DOHH2 (cell line): ENCODE data around the gene FKBP5.
A peak's percentile ranks its signal among the peaks of the same experiment; 100 is the strongest.

Experiments
- H3F3A ChIP-seq: fragments of 200-600 bp; sonication (generic), shearing (Covaris generic); 2 replicates; pipeline ENCODE4 v1.6.0; 2016; ENCODE audit warnings: antibody characterized with exemption, mild to moderate bottlenecking; ENCODE audit not compliant: control insufficient read depth, insufficient read depth
- H3K27ac ChIP-seq: fragments of 200-600 bp; sonication (generic); 2 replicates; pipeline ENCODE4 v1.5.1; 2014; ENCODE audit warnings: low read depth, mild to moderate bottlenecking, low read length, moderate library complexity
- H3K27me3 ChIP-seq: fragments of 200-600 bp; sonication (generic); 2 replicates; pipeline ENCODE4 v1.6.1; 2014; ENCODE audit warnings: mild to moderate bottlenecking, low read length, mixed read lengths; ENCODE audit not compliant: control insufficient read depth
- H3K36me3 ChIP-seq: fragments of 200-600 bp; sonication (generic); 2 replicates; pipeline ENCODE4 v1.6.1; 2014; ENCODE audit warnings: mild to moderate bottlenecking, low read length, moderate library complexity, mixed read lengths; ENCODE audit not compliant: control insufficient read depth
- H3K4me1 ChIP-seq: fragments of 200-600 bp; sonication (generic); 2 replicates; pipeline ENCODE4 v1.6.1; 2014; ENCODE audit warnings: mild to moderate bottlenecking, low read length, mixed read lengths; ENCODE audit not compliant: control insufficient read depth
- H3K4me2 ChIP-seq: fragments of 200-600 bp; sonication (generic); 2 replicates; pipeline ENCODE4 v1.6.0; 2014; ENCODE audit warnings: mild to moderate bottlenecking, low read length, moderate library complexity
- H3K4me3 ChIP-seq: fragments of 200-600 bp; sonication (generic); 2 replicates; pipeline ENCODE4 v1.5.1; 2014; ENCODE audit warnings: mild to moderate bottlenecking, low read length, mixed read lengths
- H3K79me2 ChIP-seq: fragments of 200-600 bp; sonication (generic); 2 replicates; pipeline ENCODE4 v1.6.1; 2014; ENCODE audit warnings: mild to moderate bottlenecking, low read length, mixed read lengths; ENCODE audit not compliant: control insufficient read depth
- H3K9me2 ChIP-seq: fragments of 200-600 bp; sonication (generic); replicated peaks from 2 replicates; pipeline ENCODE4 v1.6.1; 2014; ENCODE audit warnings: mild to moderate bottlenecking, low read length, mixed read lengths; ENCODE audit not compliant: control insufficient read depth
- H3K9me3 ChIP-seq: fragments of 200-600 bp; sonication (generic); 2 replicates; pipeline ENCODE4 v1.6.1; 2014; ENCODE audit warnings: antibody characterized with exemption, low read length, mixed read lengths; ENCODE audit not compliant: control insufficient read depth, insufficient read depth
- H4K20me1 ChIP-seq: fragments of 200-600 bp; sonication (generic); 2 replicates; pipeline ENCODE4 v1.6.0; 2014; ENCODE audit warnings: low read depth, mild to moderate bottlenecking, antibody characterized with exemption, low read length, moderate library complexity; ENCODE audit not compliant: control insufficient read depth, insufficient read depth
- EZH2phosphoT487 ChIP-seq: fragments of 200-600 bp; sonication (generic); IDR thresholded peaks from 2 replicates; pipeline ENCODE4 v1.6.1; 2017; ENCODE audit warnings: borderline replicate concordance, mild to moderate bottlenecking, antibody characterized with exemption, low read length, moderate library complexity, mixed read lengths
- TF ChIP-seq, protein P1 (sequence below): fragments of 200-600 bp; sonication (generic); IDR thresholded peaks from one replicate; pipeline ENCODE4 v1.5.1; 2014; ENCODE audit warnings: antibody characterized with exemption, mild to moderate bottlenecking, low read depth, low read length; ENCODE audit not compliant: poor library complexity, severe bottlenecking

FKBP5 gene

DNA sequence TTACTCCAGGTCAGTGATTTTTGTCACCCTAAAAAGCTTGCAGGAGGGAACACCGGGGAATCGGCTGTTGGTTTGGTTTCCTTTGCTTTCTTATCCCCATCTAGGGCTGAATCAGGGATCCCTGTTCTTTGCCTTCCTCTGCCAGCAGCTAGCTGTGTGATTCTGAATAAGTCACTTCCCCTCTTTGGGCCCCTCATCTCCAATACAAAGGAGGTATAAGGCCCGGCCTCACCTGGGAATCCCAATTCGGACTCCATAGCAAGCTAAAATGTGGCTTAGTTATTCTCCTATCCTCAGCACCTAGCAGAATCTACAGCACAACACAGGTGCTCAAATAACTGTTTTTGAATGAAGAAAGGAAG lies 29.6 kb upstream of the FKBP5 start:
- H3K4me2 ChIP-seq: peak overlapping the region; percentile 91

DNA sequence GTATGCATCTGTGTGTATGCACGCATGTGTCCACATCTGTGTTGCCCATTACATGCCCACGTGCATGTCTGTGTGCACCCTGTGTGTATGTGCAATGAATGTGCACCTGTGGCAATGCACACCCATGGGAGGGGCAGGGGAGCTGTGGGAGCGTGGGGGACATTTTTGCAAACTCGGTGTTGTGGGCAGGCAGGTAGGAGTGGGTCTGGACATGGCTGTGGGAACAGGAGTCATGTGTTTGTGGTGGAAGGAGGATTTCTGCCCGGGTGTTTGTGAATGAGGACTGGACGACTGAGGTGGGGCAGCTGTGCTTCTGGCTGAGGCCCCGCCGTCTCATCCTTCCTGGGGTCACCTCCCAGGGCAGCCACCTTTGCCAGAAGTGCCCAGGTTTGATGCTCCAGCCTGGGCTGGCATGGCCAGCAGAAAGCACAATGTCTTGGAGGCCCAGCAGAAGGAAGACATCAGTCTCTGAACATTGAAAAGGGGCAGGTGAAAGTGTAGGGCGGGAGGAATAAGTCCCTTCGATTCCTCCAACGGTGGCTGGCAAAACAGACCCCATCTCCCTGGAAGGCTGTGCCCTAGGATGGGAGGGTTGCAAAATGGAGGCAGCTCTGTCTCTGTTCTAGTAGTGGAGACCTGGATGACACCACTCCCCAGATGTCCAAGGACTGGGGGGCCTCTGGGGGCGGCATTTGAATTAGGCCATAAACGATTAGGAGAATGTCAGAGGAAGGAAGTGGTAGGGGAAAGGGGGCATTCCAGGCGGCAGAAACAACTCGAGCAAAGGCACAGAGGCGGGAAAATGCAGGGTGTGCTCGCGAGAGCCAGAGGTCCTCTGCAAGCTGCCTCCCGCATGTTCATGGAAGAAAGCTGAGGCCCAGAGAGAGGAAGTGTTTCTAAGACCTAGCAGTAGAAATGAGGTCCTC lies 29.0 kb upstream of the FKBP5 start:
- TF ChIP-seq EZH2phosphoT487: no peak
- TF ChIP-seq, protein P1, sequence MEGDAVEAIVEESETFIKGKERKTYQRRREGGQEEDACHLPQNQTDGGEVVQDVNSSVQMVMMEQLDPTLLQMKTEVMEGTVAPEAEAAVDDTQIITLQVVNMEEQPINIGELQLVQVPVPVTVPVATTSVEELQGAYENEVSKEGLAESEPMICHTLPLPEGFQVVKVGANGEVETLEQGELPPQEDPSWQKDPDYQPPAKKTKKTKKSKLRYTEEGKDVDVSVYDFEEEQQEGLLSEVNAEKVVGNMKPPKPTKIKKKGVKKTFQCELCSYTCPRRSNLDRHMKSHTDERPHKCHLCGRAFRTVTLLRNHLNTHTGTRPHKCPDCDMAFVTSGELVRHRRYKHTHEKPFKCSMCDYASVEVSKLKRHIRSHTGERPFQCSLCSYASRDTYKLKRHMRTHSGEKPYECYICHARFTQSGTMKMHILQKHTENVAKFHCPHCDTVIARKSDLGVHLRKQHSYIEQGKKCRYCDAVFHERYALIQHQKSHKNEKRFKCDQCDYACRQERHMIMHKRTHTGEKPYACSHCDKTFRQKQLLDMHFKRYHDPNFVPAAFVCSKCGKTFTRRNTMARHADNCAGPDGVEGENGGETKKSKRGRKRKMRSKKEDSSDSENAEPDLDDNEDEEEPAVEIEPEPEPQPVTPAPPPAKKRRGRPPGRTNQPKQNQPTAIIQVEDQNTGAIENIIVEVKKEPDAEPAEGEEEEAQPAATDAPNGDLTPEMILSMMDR: no peak
- Histone ChIP-seq H3F3A (peaks cover 12% of the 10 kb centered on the region), H4K20me1 (no peaks in the 10 kb centered on the region), H3K4me1 (peaks cover 65% of the 10 kb centered on the region), H3K9me3 (no peaks in the 10 kb centered on the region), H3K4me2 (peak overlapping the region; percentile 91), H3K27ac (peak overlapping the region; percentile 82), H3K36me3 (no peaks in the 10 kb centered on the region), H3K27me3 (no peaks in the 10 kb centered on the region), H3K4me3 (peak overlapping the region; percentile 72), H3K9me2 (no peaks in the 10 kb centered on the region), H3K79me2 (no peaks in the 10 kb centered on the region)

More for the DNA sequence above, 29.6 kb upstream of the FKBP5 start:
- Histone ChIP-seq H3K4me1 (peaks cover 59% of the 10 kb centered on the region), H3K4me3 (peak overlapping the region; percentile 72), H4K20me1 (no peaks in the 10 kb centered on the region), H3K27ac (peak overlapping the region; percentile 82), H3K9me3 (no peaks in the 10 kb centered on the region), H3K27me3 (no peaks in the 10 kb centered on the region), H3K9me2 (no peaks in the 10 kb centered on the region), H3K79me2 (no peaks in the 10 kb centered on the region), H3K36me3 (no peaks in the 10 kb centered on the region), H3F3A (peaks cover 12% of the 10 kb centered on the region)
- TF ChIP-seq EZH2phosphoT487: no peak
- TF ChIP-seq, protein P1: no peak

DNA sequence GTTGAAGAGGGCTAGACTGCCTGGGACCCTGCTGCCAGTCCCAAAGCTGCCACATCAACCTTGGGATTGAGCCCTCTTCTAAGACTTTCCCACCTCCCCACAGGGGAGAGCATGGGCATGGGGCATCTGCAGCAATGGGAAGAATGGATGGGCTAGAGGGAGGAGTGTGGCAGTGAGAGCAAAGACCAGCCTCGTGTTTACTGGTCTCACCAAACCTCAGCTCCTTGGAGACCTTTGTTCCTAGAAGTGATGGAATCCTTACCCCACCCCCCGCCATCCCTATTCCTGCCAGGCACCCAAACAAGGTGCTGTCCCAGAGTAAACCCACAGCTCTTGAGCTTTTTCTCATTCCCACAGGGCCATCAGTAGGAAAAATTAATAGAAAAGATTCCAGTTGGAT lies 28.1 kb upstream of the FKBP5 start:
- no peak overlapping the region for H3K4me2 ChIP-seq
- no peaks in the 10 kb centered on the region for H4K20me1 ChIP-seq
- peaks cover 69% of the 10 kb centered on the region for H3K4me1 ChIP-seq
- H3K9me3 ChIP-seq: no peaks in the 10 kb centered on the region
- no peaks in the 10 kb centered on the region for H3K27me3 ChIP-seq
- no peak for TF ChIP-seq EZH2phosphoT487
- TF ChIP-seq, protein P1: no peak
- H3F3A ChIP-seq: peaks cover 12% of the 10 kb centered on the region
- H3K9me2 ChIP-seq: no peaks in the 10 kb centered on the region
- no peak overlapping the region for H3K4me3 ChIP-seq
- H3K79me2 ChIP-seq: no peaks in the 10 kb centered on the region
- H3K27ac ChIP-seq: no peak overlapping the region
- no peaks in the 10 kb centered on the region for H3K36me3 ChIP-seq
